MM.1S (cell line): ENCODE data around the gene TIMM13.

ENCODE experiments used
- DNase-seq: peaks from one replicate; pipeline ENCODE4 v3.0.0-alpha.2; 2015
- H2AFZ ChIP-seq: fragments of 300-600 bp; sonication (generic); 2 replicates; pipeline ENCODE4 v1.6.0; 2016; ENCODE audit warnings: antibody characterized with exemption, low read length
- H3F3A ChIP-seq: fragments of 300-600 bp; sonication (generic); 2 replicates; pipeline ENCODE4 v1.6.1; 2016; ENCODE audit warnings: mild to moderate bottlenecking, antibody characterized with exemption, low read length, moderate library complexity, mixed read lengths; ENCODE audit not compliant: insufficient read depth
- H3K27ac ChIP-seq: fragments of 300-600 bp; sonication (generic); 2 replicates; pipeline ENCODE4 v1.5.1; 2016; ENCODE audit warnings: mild to moderate bottlenecking, low read length
- H3K27me3 ChIP-seq: fragments of 300-600 bp; sonication (generic); replicated peaks from 2 replicates; pipeline ENCODE4 v1.6.0; 2016; ENCODE audit warnings: low read length; ENCODE audit not compliant: insufficient read depth
- H3K36me3 ChIP-seq: fragments of 300-600 bp; sonication (generic); replicated peaks from 2 replicates; pipeline ENCODE4 v1.6.1; 2016; ENCODE audit warnings: mild to moderate bottlenecking, low read length, mixed read lengths; ENCODE audit not compliant: insufficient read depth
- H3K4me1 ChIP-seq: fragments of 300-600 bp; sonication (generic); 2 replicates; pipeline ENCODE4 v1.6.1; 2016; ENCODE audit warnings: low read length, mixed read lengths
- H3K4me2 ChIP-seq: fragments of 300-600 bp; sonication (generic); 2 replicates; pipeline ENCODE4 v1.6.0; 2016; ENCODE audit warnings: low read depth, low read length
- H3K4me3 ChIP-seq: fragments of 300-600 bp; sonication (generic); 2 replicates; pipeline ENCODE4 v1.5.1; 2016; ENCODE audit warnings: low read length, mixed read lengths
- H3K79me2 ChIP-seq: fragments of 300-600 bp; sonication (generic); 2 replicates; pipeline ENCODE4 v1.6.1; 2016; ENCODE audit warnings: mixed run types, low read length, mixed read lengths
- H3K9ac ChIP-seq: fragments of 300-600 bp; sonication (generic); 2 replicates; pipeline ENCODE4 v1.6.1; 2016; ENCODE audit warnings: low read length, mixed read lengths
- H3K9me2 ChIP-seq: fragments of 300-600 bp; sonication (generic); replicated peaks from 2 replicates; pipeline ENCODE4 v1.6.1; 2016; ENCODE audit warnings: mild to moderate bottlenecking, low read length, mixed read lengths; ENCODE audit not compliant: insufficient read depth
- H3K9me3 ChIP-seq: fragments of 300-600 bp; sonication (generic); replicated peaks from 2 replicates; pipeline ENCODE4 v1.6.1; 2016; ENCODE audit warnings: mild to moderate bottlenecking, low read length, mixed read lengths; ENCODE audit not compliant: insufficient read depth
- H4K20me1 ChIP-seq: fragments of 300-600 bp; sonication (generic); 2 replicates; pipeline ENCODE4 v1.6.1; 2016; ENCODE audit warnings: mild to moderate bottlenecking, low read length, moderate library complexity, mixed read lengths; ENCODE audit not compliant: insufficient read depth
- EZH2 ChIP-seq: fragments of 300-600 bp; sonication (generic); optimal IDR thresholded peaks from 2 replicates; pipeline ENCODE3; 2017; ENCODE audit warnings: low read depth, mild to moderate bottlenecking, antibody characterized with exemption, low read length, mixed read lengths
- EZH2phosphoT487 ChIP-seq: fragments of 300-600 bp; sonication (generic); IDR thresholded peaks from 2 replicates; pipeline ENCODE4 v1.6.1; 2018; ENCODE audit warnings: antibody characterized with exemption, low read length
- TF ChIP-seq, protein P1 (sequence below): fragments of 300-600 bp; sonication (generic); IDR thresholded peaks from 2 replicates; pipeline ENCODE4 v1.5.1; 2016; ENCODE audit warnings: antibody characterized with exemption, low read length, mixed read lengths

Gene TIMM13

DNA sequence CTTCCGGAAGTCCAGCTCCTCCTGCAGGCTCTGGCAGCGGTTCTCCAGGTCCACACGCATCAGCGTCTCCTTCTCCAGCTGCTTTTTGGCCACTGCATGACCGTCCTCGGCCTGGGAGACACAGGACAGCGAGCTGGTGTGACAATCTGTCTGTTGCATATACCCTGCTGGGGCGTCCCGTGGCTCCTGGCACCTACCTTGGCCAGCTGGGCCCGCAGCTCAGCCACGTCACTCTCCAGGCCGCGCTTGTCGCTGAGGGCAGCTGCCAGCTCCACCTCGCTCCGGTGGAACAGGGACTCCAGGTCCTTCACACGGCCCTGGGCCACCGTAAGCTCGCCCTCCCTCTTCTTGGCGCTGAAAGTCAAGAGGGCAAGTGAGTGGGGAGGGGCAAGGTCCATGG lies 10.8 kb upstream of the TIMM13 start:
- Histone ChIP-seq H3K4me2 (no peak overlapping the region), H2AFZ (no peak overlapping the region), H3K27me3 (no peaks in the 10 kb centered on the region), H3K4me3 (no peak overlapping the region), H3K79me2 (peaks cover 88% of the 10 kb centered on the region), H3K4me1 (no peaks in the 10 kb centered on the region), H3K27ac (no peak overlapping the region), H3F3A (no peaks in the 10 kb centered on the region; the same call in 1 of the 2 replicates), H3K9ac (no peak overlapping the region), H4K20me1 (no peaks in the 10 kb centered on the region), H3K9me2 (no peaks in the 10 kb centered on the region), H3K9me3 (no peaks in the 10 kb centered on the region), H3K36me3 (peaks cover 22% of the 10 kb centered on the region)
- no peak for DNase-seq
- TF ChIP-seq EZH2phosphoT487 (no peak), EZH2 (no peak)
- TF ChIP-seq, protein P1, sequence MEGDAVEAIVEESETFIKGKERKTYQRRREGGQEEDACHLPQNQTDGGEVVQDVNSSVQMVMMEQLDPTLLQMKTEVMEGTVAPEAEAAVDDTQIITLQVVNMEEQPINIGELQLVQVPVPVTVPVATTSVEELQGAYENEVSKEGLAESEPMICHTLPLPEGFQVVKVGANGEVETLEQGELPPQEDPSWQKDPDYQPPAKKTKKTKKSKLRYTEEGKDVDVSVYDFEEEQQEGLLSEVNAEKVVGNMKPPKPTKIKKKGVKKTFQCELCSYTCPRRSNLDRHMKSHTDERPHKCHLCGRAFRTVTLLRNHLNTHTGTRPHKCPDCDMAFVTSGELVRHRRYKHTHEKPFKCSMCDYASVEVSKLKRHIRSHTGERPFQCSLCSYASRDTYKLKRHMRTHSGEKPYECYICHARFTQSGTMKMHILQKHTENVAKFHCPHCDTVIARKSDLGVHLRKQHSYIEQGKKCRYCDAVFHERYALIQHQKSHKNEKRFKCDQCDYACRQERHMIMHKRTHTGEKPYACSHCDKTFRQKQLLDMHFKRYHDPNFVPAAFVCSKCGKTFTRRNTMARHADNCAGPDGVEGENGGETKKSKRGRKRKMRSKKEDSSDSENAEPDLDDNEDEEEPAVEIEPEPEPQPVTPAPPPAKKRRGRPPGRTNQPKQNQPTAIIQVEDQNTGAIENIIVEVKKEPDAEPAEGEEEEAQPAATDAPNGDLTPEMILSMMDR: no peak

DNA sequence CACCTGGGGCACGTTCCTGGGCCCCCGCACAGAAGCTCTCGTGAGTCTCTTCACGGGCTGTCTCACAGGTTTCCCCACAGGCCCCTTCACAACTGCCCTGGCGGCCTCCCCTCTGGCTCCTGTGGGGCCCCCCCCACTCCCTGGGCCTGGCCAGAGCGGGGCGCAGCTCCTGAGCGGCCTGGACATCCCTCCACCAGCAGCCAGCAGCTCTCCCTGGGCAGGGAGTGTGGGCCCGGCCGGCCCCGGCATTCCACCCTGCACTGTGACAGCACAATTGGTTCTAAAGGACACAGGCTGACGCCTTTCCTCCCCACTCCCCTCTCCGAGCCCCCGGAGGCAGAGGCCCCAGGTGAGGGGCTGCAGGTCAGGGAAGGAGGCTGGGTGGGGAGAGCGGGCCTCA lies 9.5 kb upstream of the TIMM13 start:
- Histone ChIP-seq H2AFZ (no peak overlapping the region), H3K4me1 (no peaks in the 10 kb centered on the region), H3K4me3 (no peak overlapping the region), H3K27me3 (no peaks in the 10 kb centered on the region), H4K20me1 (no peaks in the 10 kb centered on the region), H3K9me3 (no peaks in the 10 kb centered on the region), H3K4me2 (no peak overlapping the region), H3K36me3 (peaks cover 24% of the 10 kb centered on the region), H3K27ac (no peak overlapping the region), H3K9me2 (no peaks in the 10 kb centered on the region), H3F3A (no peaks in the 10 kb centered on the region), H3K9ac (no peak overlapping the region), H3K79me2 (peaks cover 82% of the 10 kb centered on the region)
- TF ChIP-seq EZH2phosphoT487 (no peak), EZH2 (no peak)
- TF ChIP-seq, protein P1: no peak
- no peak for DNase-seq

DNA sequence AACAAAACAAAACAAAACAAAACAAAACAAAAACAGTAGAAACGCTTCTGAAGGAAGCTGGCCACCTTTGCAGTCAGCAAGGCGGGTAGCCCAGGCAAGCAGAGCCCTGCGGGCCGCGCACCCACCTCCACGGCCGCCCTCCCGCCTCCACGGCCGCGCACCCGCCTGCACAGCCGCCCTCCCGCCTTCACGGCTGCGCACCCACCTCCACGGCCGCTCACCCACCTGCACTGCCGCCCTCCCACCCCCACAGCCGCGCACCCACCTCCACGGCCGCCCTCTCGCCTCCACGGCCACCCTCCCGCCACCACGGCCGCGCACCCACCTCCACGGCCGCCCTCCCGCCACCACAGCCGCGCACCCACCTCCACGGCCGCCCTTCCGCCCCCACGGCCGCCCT lies 9.0 kb upstream of the TIMM13 start:
- Histone ChIP-seq H3K79me2 (peaks cover 77% of the 10 kb centered on the region), H3K27me3 (no peaks in the 10 kb centered on the region), H3K27ac (no peak overlapping the region), H3K9me3 (no peaks in the 10 kb centered on the region), H4K20me1 (no peaks in the 10 kb centered on the region), H3K4me1 (no peaks in the 10 kb centered on the region), H3F3A (no peaks in the 10 kb centered on the region), H3K9ac (no peak overlapping the region), H3K4me2 (no peak overlapping the region), H3K36me3 (peaks cover 21% of the 10 kb centered on the region), H2AFZ (no peak overlapping the region), H3K9me2 (no peaks in the 10 kb centered on the region), H3K4me3 (no peak overlapping the region)
- no peak for TF ChIP-seq EZH2
- no peak for TF ChIP-seq EZH2phosphoT487
- TF ChIP-seq, protein P1: no peak
- no peak for DNase-seq
